Upper lobe of left lung (tissue), 4 donors: ENCODE measurements around the gene TRIP13.

Experiments used
- EP300 ChIP-seq, 4 donors: sonication (generic); formaldehyde crosslinking; IDR thresholded peaks; one replicate each; pipeline ENCODE4 v1.5.1; 2017; ENCODE audit warnings: antibody characterized with exemption in 4 of 4, control low read depth in 2 of 4
- POLR2A ChIP-seq, 4 donors: fragments of 450-650 bp; IDR thresholded peaks; one replicate each; pipeline ENCODE4 v1.5.1; 2016 to 2017; ENCODE audit warnings: antibody characterized with exemption in 4 of 4, mild to moderate bottlenecking in 2 of 4
- POLR2AphosphoS5 ChIP-seq, 2 donors: sonication (generic); formaldehyde crosslinking; IDR thresholded peaks; one replicate each; pipeline ENCODE4 v1.5.1; 2017; ENCODE audit warnings: antibody characterized with exemption in 2 of 2
- TF ChIP-seq, protein P1 (sequence below), 6 experiments: fragments of 450-650 bp in 4 of 6; fragments of 200-600 bp in 2 of 6; sonication (generic) in 2 of 6; IDR thresholded peaks; one replicate each; pipeline ENCODE4 v1.5.1; 2016 to 2019; ENCODE audit warnings: antibody characterized with exemption in 6 of 6

DNA sequence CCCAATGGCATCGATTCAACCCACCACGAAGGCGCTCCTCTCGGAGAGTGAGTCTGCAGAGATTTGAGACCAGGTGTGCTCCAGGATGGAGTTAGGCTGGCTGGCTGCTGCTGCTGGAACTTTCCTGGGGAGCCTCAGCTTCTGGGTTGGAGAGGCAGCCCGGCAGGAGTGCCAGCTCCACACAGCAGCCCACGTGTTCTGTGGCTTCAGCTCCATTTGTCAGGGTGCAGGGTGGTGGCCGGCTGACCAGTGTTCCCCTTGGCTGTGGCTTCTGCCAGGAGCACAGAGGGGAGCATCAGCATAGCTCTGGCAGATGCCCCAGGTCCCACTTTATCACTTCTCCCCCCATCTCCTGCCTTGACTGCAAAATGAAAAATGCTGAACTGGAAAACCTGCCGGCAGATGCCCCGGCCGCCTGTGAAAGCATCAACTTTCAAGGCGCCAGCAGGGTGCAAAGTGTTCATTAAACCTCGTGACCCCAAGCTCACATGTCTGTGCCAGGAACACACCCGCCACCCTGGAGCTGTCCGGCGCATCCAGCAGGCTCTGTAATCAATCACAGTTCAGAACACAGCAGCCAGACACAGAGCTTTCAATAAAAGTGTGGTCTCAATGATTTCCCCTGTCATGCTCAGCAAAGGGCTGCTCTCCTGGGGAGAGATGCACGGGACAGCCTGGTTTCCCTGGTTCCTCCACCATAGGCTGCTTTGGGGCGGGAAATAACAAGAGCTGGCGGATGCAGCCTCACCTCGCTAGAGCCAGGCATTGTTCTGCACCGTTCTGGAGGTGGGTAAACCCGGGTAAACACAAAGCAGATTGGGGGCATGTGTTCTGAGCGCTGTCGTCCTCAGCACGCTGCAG, 53.2 kb downstream of the TRIP13 start:
- TF ChIP-seq, protein P1, sequence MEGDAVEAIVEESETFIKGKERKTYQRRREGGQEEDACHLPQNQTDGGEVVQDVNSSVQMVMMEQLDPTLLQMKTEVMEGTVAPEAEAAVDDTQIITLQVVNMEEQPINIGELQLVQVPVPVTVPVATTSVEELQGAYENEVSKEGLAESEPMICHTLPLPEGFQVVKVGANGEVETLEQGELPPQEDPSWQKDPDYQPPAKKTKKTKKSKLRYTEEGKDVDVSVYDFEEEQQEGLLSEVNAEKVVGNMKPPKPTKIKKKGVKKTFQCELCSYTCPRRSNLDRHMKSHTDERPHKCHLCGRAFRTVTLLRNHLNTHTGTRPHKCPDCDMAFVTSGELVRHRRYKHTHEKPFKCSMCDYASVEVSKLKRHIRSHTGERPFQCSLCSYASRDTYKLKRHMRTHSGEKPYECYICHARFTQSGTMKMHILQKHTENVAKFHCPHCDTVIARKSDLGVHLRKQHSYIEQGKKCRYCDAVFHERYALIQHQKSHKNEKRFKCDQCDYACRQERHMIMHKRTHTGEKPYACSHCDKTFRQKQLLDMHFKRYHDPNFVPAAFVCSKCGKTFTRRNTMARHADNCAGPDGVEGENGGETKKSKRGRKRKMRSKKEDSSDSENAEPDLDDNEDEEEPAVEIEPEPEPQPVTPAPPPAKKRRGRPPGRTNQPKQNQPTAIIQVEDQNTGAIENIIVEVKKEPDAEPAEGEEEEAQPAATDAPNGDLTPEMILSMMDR (IDR thresholded peaks at IDR 0.05), result no peak
- TF ChIP-seq EP300 (IDR thresholded peaks at IDR 0.05), result no peak
- no peak for TF ChIP-seq POLR2AphosphoS5 (IDR thresholded peaks at IDR 0.05)
- TF ChIP-seq POLR2A (IDR thresholded peaks at IDR 0.05), result no peak
